HG03108 (cell line): Measurements from ENCODE around the gene ZBTB3.
A peak's percentile ranks its signal among the peaks of the same experiment; 100 is the strongest.
"Not testable (repeated sequence)": the region's sequence is repeated elsewhere in the genome, so short reads cannot be mapped to it uniquely, and the experiment has no call there.

Experiments
- ATAC-seq: cut with Tn5 transposase; IDR thresholded peaks from one replicate; pipeline ENCODE4 v1.9.1; 2021; ENCODE audit warnings: moderate library complexity; ENCODE audit not compliant: unreplicated experiment

ZBTB3 gene

GRCh38 chr11:62716816-62717215 lies 37.1 kb downstream of the ZBTB3 start:
- no peak for ATAC-seq

DNA sequence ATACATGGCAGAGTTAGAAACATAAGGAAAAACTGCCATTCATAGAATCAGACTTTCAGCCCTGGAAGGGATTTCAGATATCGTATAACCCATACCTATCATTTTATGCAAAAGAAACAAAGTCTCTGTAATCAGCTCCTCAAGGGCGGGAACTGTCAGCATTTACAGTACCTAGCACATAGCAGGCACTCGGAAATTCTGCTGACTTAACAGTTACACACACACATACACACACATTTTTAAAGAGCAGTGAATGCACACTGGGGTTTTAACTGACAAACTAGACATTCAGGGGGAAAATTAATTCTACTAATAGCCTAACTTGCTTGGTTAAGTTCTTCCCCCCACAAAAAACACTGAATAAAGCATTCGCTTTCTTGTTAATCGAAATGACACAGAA lies 37.8 kb downstream of the ZBTB3 start:
- no peak for ATAC-seq

- no peak for ATAC-seq
Observed at GRCh38 chr11:62715150-62716130, 38.5 kb downstream of the ZBTB3 start.

DNA sequence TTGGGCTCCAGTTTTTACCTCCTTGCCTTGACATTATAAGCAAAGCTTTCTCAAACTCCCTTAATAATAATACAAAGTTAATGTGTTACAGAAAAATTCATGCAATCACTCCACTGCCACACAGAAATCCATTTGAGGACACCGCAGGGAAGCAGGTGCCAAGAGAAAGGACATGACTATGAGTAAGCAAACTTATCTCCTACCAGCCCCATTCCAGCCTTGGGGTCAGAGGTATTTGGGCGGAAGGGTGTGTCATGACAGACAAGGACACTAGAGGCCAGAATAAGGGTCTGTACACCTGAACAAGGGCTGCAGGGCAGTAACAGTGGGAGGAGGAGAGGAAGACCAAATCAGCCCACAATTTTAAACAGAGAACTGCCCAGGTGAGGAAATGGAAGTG lies 40.6 kb downstream of the ZBTB3 start:
- no peak for ATAC-seq

DNA sequence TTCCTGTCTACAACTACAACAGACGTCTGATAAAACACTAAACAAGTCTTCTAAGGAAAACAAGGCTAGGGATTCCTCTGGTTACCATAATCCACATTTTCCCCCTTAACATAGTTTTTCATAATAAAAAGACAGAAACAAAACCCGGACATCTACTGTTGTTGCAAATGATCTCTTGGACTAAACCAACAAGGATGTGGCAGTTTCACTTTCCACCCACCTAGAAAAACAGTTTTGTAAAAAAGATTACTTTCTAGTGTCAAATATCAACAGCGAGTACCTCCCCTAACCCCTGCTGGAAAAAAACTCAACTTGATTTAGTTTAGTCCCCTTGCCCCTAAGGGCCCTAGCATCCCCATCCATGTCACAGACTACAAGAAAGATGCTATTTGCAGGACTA lies 41.1 kb downstream of the ZBTB3 start:
- ATAC-seq = no peak

GRCh38 chr11:62712276-62712812 lies 41.6 kb downstream of the ZBTB3 start:
- no peak for ATAC-seq

DNA sequence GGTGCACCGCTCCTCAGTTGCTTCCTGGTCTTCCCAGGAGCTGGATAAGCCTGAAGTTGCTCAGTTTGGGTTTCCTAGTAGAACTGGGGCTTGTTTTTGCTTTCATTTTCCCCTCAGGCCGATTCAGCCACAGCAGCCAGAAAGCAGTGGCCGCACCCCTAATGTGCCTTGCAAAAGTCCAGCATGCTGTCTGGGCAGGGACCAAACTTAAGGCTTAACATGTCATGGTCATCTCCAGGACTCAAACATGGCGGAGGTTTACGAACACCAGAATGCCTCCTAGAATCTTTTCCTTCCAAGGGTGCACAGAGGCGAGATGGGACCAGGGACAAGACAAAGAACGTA lies 44.0 kb downstream of the ZBTB3 start:
- ATAC-seq = no peak

- peak; percentile 63 for ATAC-seq
Observed at GRCh38 chr11:62709247-62710000, 44.5 kb downstream of the ZBTB3 start.

DNA sequence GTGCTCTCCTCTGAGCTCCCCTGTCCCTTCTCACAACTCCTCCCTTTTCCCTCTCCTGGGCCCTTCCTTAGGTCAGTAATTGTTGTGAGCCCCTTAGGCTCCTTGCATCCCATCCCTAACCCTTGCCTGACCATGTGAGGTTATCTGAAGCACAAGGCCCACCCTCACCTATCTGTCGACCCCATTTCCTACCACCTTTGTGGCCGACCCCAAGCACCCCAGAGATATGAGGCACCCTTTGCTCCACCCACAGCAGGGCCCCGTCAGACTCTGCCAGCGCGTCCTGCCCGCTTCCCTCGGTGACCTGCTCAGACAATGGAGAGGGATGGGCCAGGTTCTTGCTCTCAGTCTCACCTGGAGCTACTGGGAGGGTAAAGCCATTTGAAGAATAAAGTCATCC lies 45.2 kb downstream of the ZBTB3 start:
- ATAC-seq = no peak

DNA sequence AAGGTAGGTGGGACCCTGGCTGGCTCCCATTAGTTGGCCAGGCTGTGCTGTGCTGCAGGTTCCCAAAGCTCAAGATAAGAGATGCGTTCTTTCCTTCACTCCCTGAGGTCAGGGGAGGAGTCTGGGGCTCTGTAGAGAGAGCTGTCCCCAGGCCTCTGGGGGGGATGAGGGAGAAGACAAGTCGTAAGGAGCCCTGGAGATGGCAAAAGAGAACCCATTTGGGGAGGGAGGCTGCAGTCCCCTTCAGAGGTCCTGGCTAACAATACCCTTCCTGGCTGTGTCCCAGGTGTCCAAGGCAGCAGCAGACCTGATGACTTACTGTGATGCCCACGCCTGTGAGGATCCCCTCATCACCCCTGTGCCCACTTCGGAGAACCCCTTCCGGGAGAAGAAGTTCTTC lies 45.6 kb downstream of the ZBTB3 start:
- ATAC-seq = no peak

DNA sequence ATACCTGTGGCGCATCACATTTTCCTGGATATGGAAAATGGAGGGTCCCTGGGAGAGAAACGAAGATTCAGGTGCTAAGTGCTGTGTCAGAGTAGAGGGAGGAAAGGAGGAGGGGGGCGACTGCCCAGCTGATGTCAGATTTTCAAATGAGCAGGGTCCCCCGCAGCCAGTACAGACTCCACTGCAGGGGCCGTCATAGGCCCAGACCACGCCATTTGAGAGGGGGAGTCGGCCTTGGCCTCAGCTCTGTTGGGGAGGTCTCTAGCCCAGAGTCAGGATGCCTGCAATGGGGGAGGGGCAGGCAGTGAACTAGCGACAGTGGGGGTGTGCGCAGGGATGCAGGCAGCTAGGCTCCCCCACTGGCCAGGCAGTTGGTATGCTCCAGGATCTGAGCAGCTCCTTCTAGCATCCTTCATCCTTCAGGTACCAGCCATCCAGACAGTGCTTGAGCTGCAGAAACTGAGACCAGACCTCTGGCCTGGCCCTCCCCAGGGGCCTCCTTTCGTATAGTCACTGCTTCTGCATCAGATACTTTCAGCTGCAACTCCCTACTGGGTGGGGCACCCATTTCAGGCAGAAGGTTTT lies 46.6 kb downstream of the ZBTB3 start, which contains the start of the genes BSCL2 and GNG3:
BSCL2 (minus strand) TSS at position 148 of the 585 bp plus-strand sequence. CDS start 229 bp downstream, outside the sequence.
GNG3 (plus strand) TSS at position 400 of the 585 bp plus-strand sequence. CDS start 620 bp downstream, outside the sequence.
- ATAC-seq = no peak

GRCh38 chr11:62706850-62707247 lies 47.1 kb downstream of the ZBTB3 start:
- no peak for ATAC-seq

DNA sequence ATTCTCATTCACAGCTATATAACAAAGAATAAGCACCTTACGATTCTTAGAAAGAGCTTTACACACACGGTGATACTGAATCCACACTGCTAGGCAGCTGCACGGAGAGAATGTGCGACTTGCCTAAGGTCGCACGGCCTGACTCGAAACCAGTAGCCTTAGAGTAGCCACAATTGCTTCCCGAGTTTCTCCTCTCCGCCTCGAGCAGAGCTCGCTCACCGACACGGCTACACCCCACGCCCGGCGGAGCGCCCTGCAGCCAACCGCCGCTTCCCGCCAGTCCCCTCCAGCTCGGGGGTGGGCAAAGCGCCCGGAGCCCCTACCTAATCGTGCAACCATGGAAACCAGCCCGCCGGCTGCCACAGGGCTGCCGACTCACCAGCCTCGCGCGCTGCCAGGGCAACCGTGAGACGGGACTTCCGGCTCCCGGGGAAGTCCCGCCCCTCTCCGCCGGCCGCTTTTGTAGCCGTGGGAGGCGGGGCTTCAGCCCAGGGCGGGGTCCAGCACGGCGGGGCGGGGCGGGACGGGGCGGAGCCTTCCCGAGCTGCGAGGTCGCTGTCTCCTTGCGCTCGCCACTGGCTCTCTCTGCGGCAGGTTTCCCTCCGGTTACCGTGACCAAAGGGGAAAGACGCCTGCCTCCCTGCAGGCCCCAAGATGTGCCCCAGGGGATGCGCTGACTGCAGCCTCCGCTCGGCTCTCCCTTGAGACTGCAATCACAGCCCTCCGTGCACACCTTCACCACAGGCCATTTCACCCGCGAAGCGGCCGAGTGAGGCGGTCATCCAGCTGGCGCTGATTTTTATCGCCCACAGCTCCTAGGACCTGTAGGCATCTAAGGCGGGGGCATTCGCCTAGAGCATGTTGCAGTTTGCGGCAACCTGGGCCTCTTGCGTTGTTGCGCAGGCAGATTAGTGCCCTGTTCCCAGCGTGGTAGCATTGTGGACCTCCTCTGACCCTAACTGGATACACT lies 47.8 kb downstream of the ZBTB3 start:
- ATAC-seq = peak; percentile 52

DNA sequence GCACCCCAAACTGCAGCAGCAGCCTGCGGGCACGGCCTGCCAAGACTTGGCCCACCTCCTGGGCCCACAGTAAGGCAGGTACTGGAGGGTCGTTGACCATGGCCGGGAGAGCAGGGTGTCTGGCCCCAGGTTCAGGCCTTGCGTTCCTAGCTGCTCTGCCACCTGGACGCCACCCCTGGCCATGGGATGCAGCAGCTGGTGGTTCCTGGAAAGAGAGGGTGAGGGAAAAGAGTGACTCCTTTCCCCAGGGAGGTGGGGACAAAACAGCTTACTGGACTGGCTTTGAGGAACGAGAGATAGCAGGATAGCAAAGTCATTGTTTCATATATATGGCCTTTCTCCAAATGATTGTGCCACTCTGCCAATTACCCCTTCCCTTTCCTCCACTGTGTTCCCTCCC lies 48.5 kb downstream of the ZBTB3 start:
- ATAC-seq = no peak

DNA sequence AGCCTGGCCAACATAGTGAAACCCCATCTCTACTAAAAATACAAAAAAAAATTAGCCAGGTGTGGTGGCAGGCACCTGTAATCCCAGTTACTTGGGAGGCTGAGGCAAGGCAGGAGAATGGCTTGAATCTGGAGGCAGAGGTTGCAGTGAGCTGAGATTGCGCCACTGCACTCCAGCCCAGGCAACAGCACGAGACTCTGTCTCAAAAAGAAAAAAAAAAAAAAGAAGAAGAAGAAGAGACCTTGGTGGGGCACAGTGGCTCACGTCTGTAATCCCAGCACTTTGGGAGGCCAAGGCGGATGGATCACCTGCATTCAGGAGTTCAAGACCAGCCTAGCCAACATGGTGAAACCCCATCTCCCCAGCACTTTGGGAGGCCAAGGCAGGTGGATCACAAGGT lies 50.0 kb downstream of the ZBTB3 start:
- not testable (repeated sequence) for ATAC-seq

DNA sequence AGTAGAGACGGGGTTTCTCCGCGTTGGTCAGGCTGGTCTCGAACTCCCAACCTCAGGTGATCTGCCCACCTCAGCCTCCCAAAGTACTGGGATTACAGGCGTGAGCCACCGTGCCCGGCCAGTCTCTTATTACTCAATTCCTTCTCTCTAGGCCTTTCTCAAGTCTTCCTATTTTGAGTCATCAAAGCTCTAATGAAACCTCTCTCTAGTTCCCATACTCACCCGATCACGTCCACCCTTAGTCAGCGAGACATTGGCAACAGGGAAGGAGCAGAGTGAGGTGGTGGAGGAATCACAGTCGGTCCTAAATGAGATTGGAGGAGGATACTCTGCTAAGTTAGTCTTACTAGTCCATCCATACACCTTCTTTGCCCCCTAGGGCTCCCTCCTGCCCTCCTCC lies 51.7 kb downstream of the ZBTB3 start:
- no peak for ATAC-seq
